Large intestine (tissue), 3 donors: ENCODE data around the gene LRMDA. TPM values are rescaled to one million over a fixed set of nuclear protein-coding genes. Genes with fewer than 3 reads are reported as not detected.
A peak's percentile ranks its signal among the peaks of the same experiment; 100 is the strongest.

Experiments
- DNase-seq, 2 donors: peaks; one replicate each; pipeline versions ENCODE4 v3.0.0 to v3.0.0-alpha.2; 2013
- H3K27ac ChIP-seq: one replicate; pipeline ENCODE4 v1.5.1; 2013; ENCODE audit warnings: low read length
- H3K27me3 ChIP-seq: 2 replicates; pipeline ENCODE4 v1.6.1; 2013; ENCODE audit warnings: low read length; ENCODE audit not compliant: control insufficient read depth, insufficient read depth
- H3K36me3 ChIP-seq: 2 replicates; pipeline ENCODE4 v1.6.1; 2013; ENCODE audit warnings: low read length; ENCODE audit not compliant: control insufficient read depth, insufficient read depth
- H3K4me1 ChIP-seq: one replicate; pipeline ENCODE4 v1.6.1; 2013; ENCODE audit warnings: low read length; ENCODE audit not compliant: control insufficient read depth, insufficient read depth
- H3K4me3 ChIP-seq: one replicate; pipeline ENCODE4 v1.5.1; 2013; ENCODE audit warnings: low read length
- H3K9me3 ChIP-seq: one replicate; pipeline ENCODE4 v1.6.1; 2013; ENCODE audit warnings: mild to moderate bottlenecking, low read depth, low read length, moderate library complexity; ENCODE audit not compliant: control insufficient read depth
- WGBS: methylation state at CpG from one replicate; pipeline ENCODE4 v1.1.5; 2013; ENCODE audit warnings: low lambda C conversion rate; ENCODE audit not compliant: insufficient coverage; 5-methylcytosine and 5-hydroxymethylcytosine counted together
- polyA plus RNA-seq: library from polyadenylated mRNA; unstranded; fragments of 120-200 nt; gene quantifications from one replicate; pipeline ENCODE4 v1.2.1, GENCODE V29; 2013

LRMDA gene
- polyA plus RNA-seq, 1 donor: 5.3 TPM

- Histone ChIP-seq H3K9me3 (no peaks in the 10 kb centered on the region), H3K27me3 (no peaks in the 10 kb centered on the region), H3K27ac (no peak overlapping the region), H3K36me3 (no peaks in the 10 kb centered on the region), H3K4me1 (no peaks in the 10 kb centered on the region), H3K4me3 (no peak overlapping the region)
- DNase-seq: no peak
- no CpG with 5 or more reads among the region's 1 CpG for WGBS
Observed at GRCh38 chr10:76074659-76075058, 643.2 kb downstream of the LRMDA start.

- DNase-seq: no peak
- peaks cover 9% of the 10 kb centered on the region for H3K4me1 ChIP-seq
- H3K9me3 ChIP-seq: no peaks in the 10 kb centered on the region
- no peak overlapping the region for H3K4me3 ChIP-seq
- H3K36me3 ChIP-seq: no peaks in the 10 kb centered on the region
- H3K27ac ChIP-seq: no peak overlapping the region
- H3K27me3 ChIP-seq: no peaks in the 10 kb centered on the region
Observed at GRCh38 chr10:76080451-76080850, 649.0 kb downstream of the LRMDA start.

DNA sequence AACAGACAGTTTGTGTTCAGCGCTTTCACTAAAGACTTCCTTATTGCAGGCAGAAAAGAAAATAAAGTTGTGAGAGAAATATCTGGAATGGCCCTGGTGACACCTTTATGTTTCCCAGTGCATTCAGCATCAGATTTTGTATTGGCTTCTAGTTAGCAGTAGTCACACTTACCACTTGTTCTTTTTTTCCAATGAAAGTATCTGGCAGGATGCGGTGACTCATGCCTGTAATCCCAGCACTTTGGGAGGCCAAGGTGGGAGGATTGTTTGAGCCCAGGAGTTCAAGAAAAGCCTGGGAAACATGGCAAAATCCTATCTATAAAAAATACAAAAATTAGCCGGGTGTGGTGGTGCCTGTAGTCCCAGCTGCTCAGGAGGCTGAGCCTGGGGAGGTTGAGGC, 649.6 kb downstream of the LRMDA start:
- H3K36me3 ChIP-seq: no peaks in the 10 kb centered on the region
- no CpG with 5 or more reads among the region's 3 CpGs for WGBS

DNA sequence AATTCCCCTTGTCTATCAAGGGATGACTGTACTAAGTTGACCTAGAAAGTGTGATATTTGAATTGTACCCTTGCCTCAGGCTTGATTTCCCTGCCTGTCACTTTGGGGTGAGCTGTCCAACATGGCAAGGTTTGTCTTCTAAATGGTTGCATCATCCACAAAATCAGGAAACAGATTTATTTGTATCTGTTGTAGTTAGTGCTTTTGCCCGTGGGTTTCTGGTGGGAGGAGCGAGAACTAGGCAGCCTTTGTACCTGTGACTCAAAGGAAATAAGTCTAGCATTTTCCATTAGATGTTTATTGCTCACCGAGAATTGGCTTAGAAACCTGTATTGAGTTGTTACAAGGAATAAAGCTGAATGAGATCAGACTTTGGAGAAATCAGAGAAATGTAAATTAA, 650.8 kb downstream of the LRMDA start:
- H3K27ac ChIP-seq: peak overlapping the region; percentile 17
- H3K4me1 ChIP-seq: peaks cover 21% of the 10 kb centered on the region
- H3K4me3 ChIP-seq: no peak overlapping the region
- no peaks in the 10 kb centered on the region for H3K27me3 ChIP-seq
- WGBS: 20% methylated on average over 1 of the region's 3 CpGs
- H3K9me3 ChIP-seq: no peaks in the 10 kb centered on the region
- peak; percentile 49 to 80 for DNase-seq
- no peaks in the 10 kb centered on the region for H3K36me3 ChIP-seq

More for the DNA sequence above, 649.6 kb downstream of the LRMDA start:
- Histone ChIP-seq H3K27ac (no peak overlapping the region), H3K27me3 (no peaks in the 10 kb centered on the region), H3K4me1 (peaks cover 11% of the 10 kb centered on the region), H3K4me3 (no peak overlapping the region), H3K9me3 (no peaks in the 10 kb centered on the region)
- no peak for DNase-seq

- no CpG with 5 or more reads among the region's 1 CpG for WGBS
- no peaks in the 10 kb centered on the region for H3K9me3 ChIP-seq
- peaks cover 22% of the 10 kb centered on the region for H3K4me1 ChIP-seq
- H3K36me3 ChIP-seq: no peaks in the 10 kb centered on the region
- H3K4me3 ChIP-seq: no peak overlapping the region
- no peaks in the 10 kb centered on the region for H3K27me3 ChIP-seq
- DNase-seq: no peak
- H3K27ac ChIP-seq: peak overlapping the region; percentile 17
Observed at GRCh38 chr10:76082956-76083355, 651.5 kb downstream of the LRMDA start.

DNA sequence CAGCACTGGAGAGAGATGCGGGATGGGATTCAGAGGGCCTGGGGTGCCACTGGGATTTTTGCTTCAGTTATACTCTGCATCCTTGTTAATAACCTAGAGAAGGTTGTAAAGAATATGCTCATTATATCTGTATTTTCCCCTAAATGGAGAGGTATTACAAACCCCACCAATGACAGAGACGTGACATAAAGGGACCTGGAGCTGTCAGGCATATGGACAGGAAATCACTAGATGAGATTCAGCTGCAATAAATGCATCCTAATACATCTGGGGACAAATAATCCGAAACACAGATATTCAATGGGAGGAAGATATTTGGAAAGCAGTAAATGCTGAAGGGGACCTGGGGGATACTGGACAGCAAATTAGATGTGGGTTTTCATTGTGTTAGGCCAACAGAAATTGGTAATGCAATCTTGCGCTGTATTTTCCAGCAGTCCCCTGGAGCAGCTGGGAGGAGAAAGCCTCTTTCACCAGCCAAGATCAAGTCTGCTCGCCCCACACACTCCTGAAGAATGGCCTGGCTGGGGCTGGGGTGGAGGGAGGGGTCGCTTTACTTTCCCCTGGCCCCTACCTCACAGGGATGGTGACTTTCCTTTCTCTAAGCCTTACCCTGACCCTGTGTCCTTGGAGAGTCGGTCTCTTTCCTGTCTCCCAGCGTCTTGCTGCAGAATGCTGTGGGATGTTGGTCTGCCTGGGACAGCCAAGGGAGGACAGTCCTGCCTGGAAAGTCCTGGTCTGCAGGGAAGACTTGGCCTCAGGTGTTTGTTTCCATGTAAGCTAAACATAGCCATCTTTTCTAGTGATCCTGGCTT, 653.8 kb downstream of the LRMDA start:
- H3K27ac ChIP-seq: no peak overlapping the region
- DNase-seq: no peak
- no peaks in the 10 kb centered on the region for H3K9me3 ChIP-seq
- no peaks in the 10 kb centered on the region for H3K27me3 ChIP-seq
- peaks cover 22% of the 10 kb centered on the region for H3K4me1 ChIP-seq
- H3K4me3 ChIP-seq: no peak overlapping the region
- no peaks in the 10 kb centered on the region for H3K36me3 ChIP-seq
- no CpG with 5 or more reads among the region's 8 CpGs for WGBS

- Histone ChIP-seq H3K27me3 (no peaks in the 10 kb centered on the region), H3K27ac (no peak overlapping the region), H3K9me3 (no peaks in the 10 kb centered on the region), H3K4me3 (no peak overlapping the region), H3K36me3 (no peaks in the 10 kb centered on the region), H3K4me1 (peaks cover 22% of the 10 kb centered on the region)
- no peak for DNase-seq
- no CpG with 5 or more reads among the region's 4 CpGs for WGBS
Observed at GRCh38 chr10:76085817-76086167, 654.4 kb downstream of the LRMDA start.

- Histone ChIP-seq H3K27ac (peak overlapping the region; percentile 30), H3K4me3 (no peak overlapping the region), H3K9me3 (no peaks in the 10 kb centered on the region), H3K27me3 (no peaks in the 10 kb centered on the region), H3K4me1 (peaks cover 22% of the 10 kb centered on the region), H3K36me3 (no peaks in the 10 kb centered on the region)
- DNase-seq: no peak
- 80% methylated on average over 1 of the region's 6 CpGs for WGBS
Observed at GRCh38 chr10:76086170-76086760, 654.8 kb downstream of the LRMDA start.

- peak; percentile 66 to 74 for DNase-seq
- Histone ChIP-seq H3K27ac (peak overlapping the region; percentile 30), H3K4me3 (no peak overlapping the region), H3K4me1 (peaks cover 26% of the 10 kb centered on the region), H3K27me3 (no peaks in the 10 kb centered on the region), H3K9me3 (no peaks in the 10 kb centered on the region), H3K36me3 (no peaks in the 10 kb centered on the region)
- WGBS: 60% methylated on average over 1 of the region's 9 CpGs
Observed at GRCh38 chr10:76086761-76087639, 655.6 kb downstream of the LRMDA start.

- Histone ChIP-seq H3K36me3 (no peaks in the 10 kb centered on the region), H3K4me3 (no peak overlapping the region), H3K4me1 (peaks cover 29% of the 10 kb centered on the region), H3K9me3 (no peaks in the 10 kb centered on the region), H3K27ac (no peak overlapping the region), H3K27me3 (no peaks in the 10 kb centered on the region)
- DNase-seq: no peak
- WGBS: no CpG with 5 or more reads among the region's 4 CpGs
Observed at GRCh38 chr10:76088008-76088407, 656.6 kb downstream of the LRMDA start.
